RPMI8226 (cell line): Measurements from ENCODE around the gene LSM14A.
"Not testable (repeated sequence)": the region's sequence is repeated elsewhere in the genome, so short reads cannot be mapped to it uniquely, and the experiment has no call there.

ENCODE experiments used
- DNase-seq: peaks from one replicate; pipeline ENCODE4 v3.0.0-alpha.2; 2015

The LSM14A gene

DNA sequence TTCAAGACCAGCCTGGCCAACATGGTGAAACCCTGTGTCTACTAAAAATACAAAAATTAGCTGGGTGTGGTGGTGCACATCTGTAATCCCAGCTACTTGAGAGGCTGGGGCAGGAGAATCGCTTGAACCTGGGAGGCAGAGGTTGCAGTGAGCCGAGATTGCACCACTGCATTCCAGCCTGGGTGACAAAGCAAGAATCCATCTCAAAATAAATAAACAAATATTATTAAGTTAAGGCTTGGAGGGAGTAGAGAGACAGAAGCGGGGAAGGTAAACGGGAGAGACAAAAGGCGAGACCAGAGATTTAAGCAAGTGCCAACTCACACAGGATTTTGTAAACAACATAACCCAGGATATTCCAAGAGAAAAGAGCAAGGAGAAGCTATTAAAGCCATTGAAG lies 12.8 kb upstream of the LSM14A start:
- DNase-seq: not testable (repeated sequence)

DNA sequence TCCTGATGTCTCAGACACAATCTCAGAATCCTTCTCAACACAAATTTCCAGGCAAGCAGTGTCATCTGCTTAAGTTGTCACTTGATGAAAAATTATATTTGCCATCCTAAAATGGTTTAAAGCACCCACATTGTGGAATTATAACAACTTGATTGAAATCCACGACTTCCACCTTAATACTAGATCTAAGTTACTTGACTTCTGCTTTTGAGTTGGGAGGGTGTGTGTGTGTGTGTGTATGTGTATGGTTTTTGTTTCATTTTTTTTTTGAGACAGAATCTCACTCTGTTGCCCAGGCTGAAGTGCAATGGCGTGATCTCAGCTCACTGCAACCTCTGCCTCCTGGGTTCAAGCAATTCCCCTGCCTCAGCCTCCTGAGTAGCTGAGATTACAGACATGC lies 10.4 kb upstream of the LSM14A start:
- DNase-seq: not testable (repeated sequence)

DNA sequence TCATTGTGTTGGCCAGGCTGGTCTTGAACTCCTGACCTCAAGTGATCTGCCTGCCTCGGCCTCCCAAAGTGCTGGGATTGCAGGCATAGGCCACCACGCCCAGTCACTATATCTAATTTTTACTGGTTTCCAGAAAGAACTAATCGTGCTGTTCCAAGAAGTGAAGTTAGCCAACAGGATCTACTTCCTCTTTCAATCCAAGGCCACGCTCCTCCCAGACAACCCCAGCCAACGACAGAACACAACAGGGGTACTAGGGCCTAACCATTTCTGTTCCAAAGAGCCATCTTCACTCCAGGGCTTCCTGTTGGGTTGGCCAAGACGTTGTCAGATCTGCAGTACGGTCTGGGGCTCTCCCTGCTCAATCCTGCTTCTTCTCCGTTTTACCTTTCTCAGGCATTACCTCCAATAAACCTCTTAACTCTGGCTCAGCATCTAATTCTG lies 7.0 kb upstream of the LSM14A start:
- no peak for DNase-seq

DNA sequence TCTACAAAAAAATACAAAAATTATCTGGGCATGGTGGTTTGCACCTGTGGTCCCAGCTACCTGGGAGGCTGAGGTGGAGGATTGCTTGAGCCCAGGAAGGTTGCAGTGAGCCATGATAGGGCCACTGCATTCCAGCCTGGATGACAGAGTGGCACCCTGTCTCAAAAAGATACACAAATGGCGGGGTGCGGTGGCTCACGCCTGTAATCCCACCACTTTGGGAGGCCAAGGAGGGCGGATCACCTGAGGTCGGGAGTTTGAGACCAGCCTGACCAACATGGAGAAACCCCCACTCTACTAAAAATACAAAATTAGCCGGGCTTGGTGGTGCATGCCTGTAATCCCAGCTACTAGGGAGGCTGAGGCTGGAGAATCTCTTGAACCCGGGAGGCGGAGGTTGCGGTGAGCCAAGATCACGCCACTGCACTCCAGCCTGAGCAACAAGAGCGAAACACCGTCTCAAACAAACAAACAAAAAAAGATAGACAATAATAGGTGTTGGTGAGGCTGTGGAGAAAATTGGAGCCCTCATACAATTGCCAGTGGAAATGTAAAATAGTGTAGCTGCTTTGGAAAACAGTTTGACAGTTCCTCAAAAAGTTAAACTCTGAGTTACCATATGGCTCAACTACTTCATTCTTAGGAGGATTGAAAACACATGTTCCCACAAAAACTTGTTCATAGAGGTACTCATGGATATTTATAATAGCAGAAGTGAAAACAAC lies 2.7 kb upstream of the LSM14A start:
- DNase-seq: not testable (repeated sequence)

DNA sequence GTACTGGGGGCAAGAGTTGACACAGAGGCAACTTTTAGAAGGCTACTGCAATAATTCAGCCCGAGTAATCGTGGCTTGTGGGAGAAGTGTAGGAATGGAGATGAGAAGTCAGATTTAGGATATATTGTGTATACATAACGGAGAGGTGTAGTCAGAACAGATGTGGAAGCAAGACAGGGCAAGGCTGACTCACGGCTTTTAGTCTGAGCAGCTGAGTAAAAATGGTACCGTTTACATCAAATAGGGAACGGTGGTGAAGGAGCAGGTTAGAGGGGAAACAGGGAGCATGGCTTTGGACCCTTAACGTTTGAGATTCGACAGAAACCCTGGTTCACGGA lies 796 bp upstream of the LSM14A start:
- DNase-seq: no peak

DNA sequence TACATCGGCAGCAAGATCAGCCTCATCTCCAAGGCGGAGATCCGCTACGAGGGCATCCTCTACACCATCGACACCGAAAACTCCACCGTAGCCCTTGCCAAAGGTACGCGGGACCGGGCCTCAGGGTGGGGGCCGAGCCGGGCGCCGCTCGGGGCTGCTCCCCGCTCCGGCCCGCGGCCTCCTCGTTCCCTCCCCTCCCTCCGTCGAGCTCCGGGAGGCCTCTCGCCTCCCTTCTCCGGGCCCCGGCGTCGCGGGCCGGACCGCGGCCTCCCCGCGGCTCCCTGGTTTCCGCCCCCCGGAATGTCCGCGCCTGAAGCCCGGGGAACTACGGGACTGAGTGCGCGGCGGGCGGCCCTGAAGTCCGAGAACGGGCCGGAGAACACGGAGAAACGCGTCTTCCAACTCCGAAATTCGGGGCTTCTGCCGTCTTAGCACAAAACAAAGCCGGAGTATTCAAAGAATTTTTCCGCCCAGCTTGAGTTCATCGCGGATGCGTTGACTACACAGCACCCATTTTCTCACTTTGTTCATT lies 423 bp downstream of the LSM14A start:
- peak; percentile 26 for DNase-seq

DNA sequence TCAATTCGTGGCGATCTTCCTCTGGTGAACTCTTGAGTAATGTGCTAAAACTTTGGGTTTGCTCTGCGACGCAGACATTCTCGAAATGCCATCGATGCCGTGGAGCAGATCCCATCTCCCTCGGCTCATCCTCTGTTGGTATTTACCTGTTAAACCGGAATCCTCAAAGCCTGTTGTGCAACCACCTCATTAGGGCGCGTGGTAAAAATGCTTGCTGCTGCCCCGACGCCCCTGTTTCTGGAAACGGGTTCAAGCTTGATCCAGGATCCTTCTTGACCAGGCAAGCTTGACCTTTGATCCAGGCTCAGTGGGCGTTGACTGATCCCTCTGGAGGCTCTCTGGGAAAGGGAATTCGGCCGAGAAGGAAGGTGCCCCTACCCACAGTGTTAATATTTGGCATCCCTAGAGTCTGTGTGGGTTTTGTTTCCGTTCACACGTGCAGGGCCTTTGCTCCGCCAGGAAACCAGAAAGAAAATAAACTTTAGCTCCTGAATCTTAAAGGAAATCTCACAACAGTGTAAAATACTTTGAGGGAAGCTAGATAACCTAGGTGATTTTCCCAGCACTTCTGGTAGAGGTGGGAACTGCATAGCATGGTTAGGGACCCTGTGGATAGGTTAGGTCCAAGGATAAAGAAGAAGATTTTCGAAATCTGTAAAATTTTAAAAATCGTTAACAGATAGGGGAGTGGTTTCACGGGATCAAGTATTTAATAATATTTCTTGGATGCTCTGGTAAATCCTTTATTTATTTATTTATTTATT lies 1.1 kb downstream of the LSM14A start:
- DNase-seq: peak; percentile 29

DNA sequence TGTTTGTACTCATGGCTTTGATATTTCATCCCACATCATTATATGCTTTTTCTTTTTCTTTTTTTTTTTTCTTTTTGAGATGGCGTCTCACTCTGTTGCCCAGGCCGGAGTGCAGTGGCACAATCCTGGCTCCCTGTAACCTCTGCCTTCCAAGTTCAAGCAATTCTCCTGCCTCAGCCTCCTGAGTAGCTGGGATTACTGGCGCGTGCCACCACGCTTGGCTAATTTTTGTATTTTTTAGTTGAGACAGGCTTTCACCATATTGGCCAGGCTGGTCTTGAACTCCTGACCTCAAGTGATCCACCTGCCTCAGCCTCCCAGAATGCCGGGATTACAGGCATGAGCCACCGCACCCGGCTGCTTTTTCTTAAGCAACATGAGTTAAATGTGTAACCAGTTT lies 2.9 kb downstream of the LSM14A start:
- DNase-seq: not testable (repeated sequence)

DNA sequence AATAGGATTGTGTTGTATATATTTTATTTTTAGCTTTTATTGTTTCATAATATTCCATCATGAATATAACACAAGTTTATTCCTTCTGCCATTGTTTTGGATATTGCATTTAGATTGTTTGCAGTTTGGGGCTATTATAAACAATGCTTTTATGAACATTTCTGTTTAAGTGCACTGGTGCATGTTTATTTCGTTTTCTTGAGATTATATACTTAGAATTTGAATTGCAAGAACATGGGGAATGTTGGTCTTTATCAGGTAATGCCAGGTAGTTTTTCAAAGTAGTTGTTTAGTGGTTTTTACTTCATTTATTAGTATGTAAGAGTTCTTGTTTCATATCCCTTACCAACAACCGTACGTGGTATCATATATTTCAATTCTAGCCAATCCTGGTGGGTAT lies 4.3 kb downstream of the LSM14A start:
- no peak for DNase-seq

DNA sequence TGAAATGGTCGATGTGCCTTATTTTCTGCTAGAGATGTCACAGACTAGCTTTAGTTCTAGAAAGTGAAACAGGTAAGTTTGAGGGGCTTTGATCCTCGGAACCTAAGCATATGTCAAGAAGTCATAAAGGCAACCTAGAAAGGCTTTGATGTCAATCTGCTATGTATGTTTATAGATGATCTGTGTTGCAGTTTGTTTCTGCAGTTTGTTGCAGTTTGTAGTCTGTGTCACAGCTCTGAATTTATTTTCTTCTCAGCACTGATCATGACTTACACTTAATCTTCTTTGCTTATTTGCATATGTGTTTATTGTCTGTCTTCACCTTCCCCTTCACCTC lies 5.9 kb downstream of the LSM14A start:
- no peak for DNase-seq

DNA sequence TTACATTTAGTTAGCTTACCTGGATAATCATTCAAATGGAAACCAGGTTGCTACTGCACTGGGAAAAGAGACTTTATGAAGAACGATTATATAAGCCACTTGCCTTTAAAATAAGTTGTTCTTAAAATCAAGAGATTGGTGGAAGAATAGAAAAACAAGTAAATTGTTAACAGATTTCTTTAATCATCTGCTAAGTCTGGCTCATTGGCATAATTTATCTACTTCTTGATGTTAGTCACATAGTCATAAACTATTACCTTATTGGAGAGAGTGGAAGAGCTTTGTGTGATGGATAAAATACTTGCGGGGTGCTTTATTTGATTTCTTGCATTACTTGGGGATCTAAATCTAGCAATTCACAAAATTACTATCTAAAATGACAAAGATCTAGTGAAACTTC lies 6.8 kb downstream of the LSM14A start:
- DNase-seq: no peak

DNA sequence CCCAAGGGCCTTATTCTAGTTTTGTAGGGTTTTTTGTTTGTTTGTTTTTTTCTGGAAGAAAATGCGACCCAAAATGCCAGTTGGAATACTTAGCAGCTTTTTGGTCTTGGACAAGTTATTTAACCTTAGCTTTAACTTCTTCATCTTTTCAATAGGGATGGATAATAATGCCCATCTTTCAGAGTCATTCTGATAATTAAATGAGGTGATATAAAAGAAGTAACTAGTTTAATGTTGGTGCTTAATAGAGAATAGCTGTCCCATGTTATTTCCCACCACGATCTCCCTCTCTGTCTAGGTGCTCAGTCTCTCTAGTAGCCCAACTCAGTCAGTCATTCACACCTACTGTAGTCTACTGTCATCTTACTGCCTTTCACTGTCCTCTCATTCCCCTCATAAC lies 8.0 kb downstream of the LSM14A start:
- DNase-seq: no peak

DNA sequence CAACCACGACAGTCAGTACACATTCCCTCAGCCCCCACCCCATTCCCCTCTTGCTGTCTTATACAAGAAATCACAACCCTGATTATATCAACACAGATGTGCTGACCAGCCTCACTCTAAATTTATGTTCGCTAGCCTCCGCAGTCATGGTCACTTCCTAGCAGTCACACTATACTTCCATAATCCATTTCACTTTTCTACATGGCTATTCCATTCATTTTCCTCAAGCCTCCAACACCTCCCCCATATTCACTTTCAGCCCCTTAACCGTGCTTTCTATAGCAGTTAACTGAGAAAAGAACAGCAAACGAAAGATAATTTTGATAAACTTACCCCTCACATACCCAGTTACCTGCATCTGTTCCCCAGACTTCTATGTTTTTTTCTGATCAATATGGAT lies 8.4 kb downstream of the LSM14A start:
- DNase-seq: no peak

DNA sequence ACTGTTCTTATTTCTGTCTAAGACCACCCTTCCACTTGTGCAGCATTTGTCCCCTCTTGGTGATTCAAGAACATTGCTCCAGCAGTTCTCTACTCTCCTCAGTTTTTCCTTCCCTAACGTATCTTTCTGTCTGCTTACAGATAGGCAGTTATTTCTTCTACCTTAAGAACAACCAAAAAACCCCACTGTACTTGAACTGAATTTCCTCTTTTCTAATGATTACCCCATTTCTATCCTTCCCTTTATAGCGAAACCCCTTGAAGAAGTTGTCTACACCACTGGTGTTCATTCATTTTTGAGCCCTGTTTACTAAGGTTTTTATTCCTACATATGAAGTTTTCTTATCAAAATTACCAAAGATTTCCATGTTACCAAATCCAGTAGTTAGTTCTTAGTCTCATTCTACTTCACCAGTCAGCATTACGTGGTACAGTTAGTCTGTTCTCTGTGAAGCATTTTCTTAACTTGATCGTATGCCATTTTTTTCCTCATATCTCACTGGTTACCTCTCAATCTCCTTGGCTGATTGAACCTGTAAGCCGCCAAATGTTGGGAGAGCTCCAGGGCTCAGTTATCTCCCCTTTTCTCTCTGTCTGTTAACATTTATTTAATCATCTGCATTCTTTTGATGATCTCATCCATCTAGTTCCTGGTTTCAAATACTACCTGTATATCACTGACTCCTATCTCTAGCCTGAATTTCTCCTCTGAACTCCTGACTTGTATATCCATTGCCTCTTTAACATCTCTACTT lies 9.0 kb downstream of the LSM14A start:
- DNase-seq: no peak

DNA sequence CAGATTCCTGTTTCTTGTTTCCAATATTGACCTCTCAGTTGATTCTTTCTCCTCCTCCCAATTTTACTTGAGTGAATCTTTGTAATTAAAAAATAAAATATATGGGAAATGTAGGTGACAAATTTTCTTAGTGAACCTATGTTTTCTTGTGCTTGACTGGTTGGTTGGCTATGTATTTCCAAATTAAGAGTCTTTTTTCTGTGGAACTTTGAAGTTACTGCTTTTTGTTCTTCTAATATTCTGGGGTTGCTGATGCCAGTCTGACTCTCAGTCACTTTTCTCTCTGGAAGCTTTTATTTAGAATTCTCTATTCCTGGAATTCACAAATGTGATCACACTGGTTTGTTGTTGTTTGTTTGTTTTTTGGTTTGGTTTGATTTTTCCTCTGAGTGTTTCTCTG lies 9.8 kb downstream of the LSM14A start:
- DNase-seq: no peak

DNA sequence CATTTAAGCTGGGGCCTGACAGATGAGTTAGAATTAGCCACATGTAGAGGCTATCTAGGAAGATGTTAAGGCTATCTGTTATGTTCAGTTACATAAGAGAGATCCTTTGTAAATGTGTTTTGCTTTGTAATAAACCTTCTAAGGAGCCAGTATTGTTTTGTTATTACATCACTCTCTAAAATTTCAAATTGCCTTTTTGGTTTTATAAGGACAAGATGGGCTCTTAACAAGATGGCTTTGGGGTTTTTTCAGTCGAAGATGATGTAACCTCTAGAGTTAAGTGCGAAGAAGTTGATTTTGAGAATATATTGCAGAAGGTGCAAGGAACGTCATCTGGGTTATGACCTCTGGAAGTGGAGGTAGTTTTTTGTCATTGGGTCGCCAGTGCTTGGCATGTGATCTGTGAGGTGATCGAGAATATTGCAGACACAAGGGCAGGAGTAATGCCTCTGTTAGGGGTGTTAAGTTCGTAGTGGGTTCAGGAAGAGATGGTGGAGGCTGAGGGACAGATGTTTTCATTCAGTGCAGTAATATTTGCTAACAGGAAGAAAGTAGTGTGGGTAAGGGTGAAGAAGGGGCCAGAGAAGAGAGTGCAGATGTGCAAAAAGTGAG lies 12.7 kb downstream of the LSM14A start:
- no peak for DNase-seq

DNA sequence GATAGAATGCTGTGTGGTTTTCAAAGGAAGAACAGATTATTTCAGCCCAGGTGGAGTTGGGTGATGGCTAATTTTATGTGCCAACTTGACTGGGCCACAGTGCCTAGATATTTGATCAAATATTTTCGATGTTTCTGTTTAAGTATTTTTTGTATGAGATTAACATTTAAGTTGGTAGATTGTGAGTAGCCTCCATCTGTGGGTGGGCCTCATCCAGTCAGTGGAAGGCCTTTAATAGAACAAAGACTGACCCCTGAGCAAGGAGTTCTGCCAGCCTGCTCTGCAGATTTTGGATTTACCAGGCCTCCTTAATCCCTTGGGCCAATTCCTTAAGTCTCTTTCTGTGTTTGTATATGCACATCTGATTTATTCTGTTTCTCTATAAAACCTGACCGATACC lies 13.9 kb downstream of the LSM14A start:
- no peak for DNase-seq

DNA sequence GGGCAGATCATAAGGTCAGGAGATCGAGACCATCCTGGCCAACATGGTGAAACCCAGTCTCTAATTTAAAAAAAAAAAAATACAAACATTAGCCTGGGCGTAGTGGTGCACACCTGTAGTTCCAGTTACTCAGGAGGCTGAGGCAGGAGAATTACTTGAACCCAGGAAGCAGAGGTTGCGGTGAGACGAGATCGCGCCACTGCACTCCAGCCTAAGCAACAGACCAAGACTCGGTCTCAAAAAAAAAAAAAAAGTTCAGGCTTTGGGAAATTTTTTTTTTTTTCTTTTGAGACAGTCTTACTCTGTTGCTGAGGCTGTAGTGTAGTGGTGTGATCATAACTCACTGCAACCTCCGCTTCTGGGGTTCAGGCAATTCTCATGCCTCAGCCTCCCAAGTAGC lies 14.7 kb downstream of the LSM14A start:
- no peak for DNase-seq

DNA sequence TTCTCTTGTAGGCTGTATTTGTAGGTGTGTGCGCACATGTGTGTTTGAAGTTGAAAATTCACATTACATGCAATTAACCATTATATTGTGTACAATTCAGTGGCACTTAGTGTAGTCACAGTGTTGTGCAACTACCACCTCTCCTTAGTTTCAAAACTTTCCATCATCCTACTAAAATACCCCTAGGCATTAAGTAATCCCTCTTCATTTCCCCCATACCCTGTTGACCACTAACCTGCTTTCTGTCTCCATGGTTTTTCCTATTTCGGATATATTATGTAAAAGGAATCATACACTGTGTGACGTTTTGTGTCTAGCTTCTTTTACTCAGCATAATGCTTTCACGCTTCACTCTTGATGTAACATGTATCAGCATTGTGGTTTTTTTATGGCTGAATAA lies 16.1 kb downstream of the LSM14A start:
- no peak for DNase-seq

DNA sequence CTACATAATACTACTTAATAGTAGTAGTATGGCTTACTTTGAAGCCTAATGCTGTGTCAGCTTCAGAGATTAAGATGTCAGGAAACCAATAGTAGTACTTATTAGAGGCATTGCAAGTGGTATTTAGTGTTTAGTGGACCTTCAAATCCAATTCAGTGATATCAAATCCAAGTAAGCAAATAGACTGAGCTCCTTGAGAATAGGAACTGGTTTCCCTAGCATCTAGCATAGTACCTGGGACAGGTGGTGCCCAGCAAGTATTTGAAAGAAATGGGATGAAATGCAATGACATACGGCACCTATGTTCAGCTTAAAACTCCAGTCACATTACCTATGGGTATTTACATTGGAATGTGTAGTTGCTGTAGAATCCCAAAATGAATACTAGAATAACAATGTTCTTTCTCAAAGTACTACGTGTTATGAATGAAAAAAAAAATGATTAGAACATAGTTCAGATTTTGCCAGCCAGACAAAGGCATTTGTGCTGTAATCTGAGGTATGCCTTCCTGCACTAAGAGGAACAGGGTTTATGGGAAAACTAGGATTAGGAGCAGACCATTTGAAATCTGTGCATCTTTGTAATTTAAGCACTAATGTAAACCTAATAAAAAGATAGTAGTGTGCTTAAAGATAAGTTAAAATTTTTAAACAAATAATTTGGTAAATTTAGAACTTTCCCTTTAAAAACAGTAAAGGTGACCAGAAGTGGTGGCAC lies 17.1 kb downstream of the LSM14A start:
- DNase-seq: no peak

DNA sequence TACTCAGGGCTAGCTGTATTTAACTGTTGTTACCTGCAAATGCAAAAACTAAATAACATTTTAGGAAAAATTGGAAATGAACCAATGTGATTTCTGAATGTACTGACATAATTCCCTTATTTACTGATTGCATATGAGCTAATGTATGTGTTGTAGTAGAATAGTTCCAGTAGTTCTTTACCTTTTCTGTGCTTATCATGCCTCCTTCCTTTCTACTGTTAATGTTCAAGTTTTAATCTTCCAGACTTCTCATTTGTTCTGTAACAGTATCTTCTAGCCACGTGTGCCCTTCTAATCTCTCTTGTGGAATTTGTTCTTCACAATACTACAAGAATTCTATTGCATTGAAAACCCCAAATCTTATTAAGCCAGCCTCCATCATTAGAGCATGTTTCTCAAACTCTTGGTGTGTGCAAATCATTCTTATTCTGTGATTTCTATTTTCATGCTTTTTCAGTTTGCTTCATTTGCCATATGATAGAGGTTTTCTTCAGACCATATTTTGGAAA lies 17.7 kb downstream of the LSM14A start:
- DNase-seq: no peak

DNA sequence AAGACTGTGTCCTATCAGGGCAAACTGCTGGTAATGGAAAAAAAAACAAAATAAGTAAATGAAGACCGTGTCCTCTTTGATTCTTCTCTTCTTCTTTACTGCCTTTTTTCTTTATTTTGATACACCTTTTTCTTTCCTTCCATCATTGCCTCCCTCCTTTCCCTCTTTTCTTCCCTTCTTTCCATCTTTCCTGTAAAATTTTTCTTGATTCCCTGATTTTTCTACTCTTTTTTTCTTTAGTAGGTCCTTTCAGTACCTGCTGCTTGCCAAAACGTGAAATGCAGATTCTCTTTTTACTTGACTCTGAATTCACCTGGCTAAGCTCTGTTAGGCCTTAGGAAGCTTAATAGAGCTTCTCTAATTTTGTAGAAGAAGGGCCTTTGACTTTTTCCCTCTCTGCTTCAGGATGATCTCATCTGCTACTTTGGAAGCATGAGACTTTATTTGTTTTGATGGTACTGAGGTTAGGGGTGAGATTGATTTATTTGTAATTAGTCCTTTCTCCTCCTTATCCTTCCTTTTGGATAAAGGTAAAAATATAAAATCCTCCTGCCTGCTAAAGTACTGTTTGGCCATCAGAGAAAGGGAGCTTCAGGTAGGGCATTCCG lies 19.2 kb downstream of the LSM14A start:
- no peak for DNase-seq
